KMS-11 (cell line): ENCODE data around the gene ANKRD44.

Source experiments
- H2AFZ ChIP-seq: fragments of 200-600 bp; sonication (generic); 2 replicates; pipeline ENCODE4 v1.6.1; 2016; ENCODE audit warnings: antibody characterized with exemption, mixed run types, low read depth
- H3K27ac ChIP-seq: fragments of 200-600 bp; sonication (generic); 2 replicates; pipeline ENCODE4 v1.6.1; 2016; ENCODE audit warnings: mild to moderate bottlenecking, mixed run types
- H3K27me3 ChIP-seq: fragments of 200-600 bp; sonication (generic); 2 replicates; pipeline ENCODE4 v1.6.1; 2017; ENCODE audit warnings: mild to moderate bottlenecking, low read depth, mixed run types, moderate library complexity; ENCODE audit not compliant: insufficient read depth
- H3K36me3 ChIP-seq: fragments of 200-600 bp; sonication (generic); 2 replicates; pipeline ENCODE4 v1.6.1; 2017; ENCODE audit warnings: mild to moderate bottlenecking, mixed run types; ENCODE audit not compliant: insufficient read depth
- H3K4me1 ChIP-seq: fragments of 200-600 bp; sonication (generic); 2 replicates; pipeline ENCODE4 v1.6.1; 2016; ENCODE audit warnings: mild to moderate bottlenecking, low read depth, mixed run types; ENCODE audit not compliant: poor library complexity, severe bottlenecking
- H3K4me2 ChIP-seq: fragments of 200-600 bp; sonication (generic); 2 replicates; pipeline ENCODE4 v1.7.0; 2016; ENCODE audit warnings: mild to moderate bottlenecking, mixed run types
- H3K4me3 ChIP-seq: fragments of 200-600 bp; sonication (generic); IDR thresholded peaks from 2 replicates; pipeline ENCODE4 v1.6.1; 2017; ENCODE audit warnings: low read depth, low read length, mixed read lengths; ENCODE audit not compliant: insufficient read depth
- H3K79me2 ChIP-seq: fragments of 200-600 bp; sonication (generic); 2 replicates; pipeline ENCODE4 v1.6.1; 2016; ENCODE audit warnings: low read depth, mixed run types; ENCODE audit not compliant: insufficient read depth
- H3K9ac ChIP-seq: fragments of 200-600 bp; sonication (generic); 2 replicates; pipeline ENCODE4 v1.6.1; 2016; ENCODE audit warnings: mild to moderate bottlenecking, mixed run types
- H4K20me1 ChIP-seq: fragments of 200-600 bp; sonication (generic); 2 replicates; pipeline ENCODE4 v1.6.1; 2016; ENCODE audit warnings: mild to moderate bottlenecking, mixed run types; ENCODE audit not compliant: insufficient read depth
- TF ChIP-seq, protein P1 (sequence below): fragments of 200-600 bp; sonication (generic); conservative IDR thresholded peaks from 2 replicates; pipeline ENCODE4 v1.6.1; 2017; ENCODE audit warnings: low read depth, mild to moderate bottlenecking, antibody characterized with exemption, low read length, moderate library complexity, mixed read lengths

Gene ANKRD44

DNA sequence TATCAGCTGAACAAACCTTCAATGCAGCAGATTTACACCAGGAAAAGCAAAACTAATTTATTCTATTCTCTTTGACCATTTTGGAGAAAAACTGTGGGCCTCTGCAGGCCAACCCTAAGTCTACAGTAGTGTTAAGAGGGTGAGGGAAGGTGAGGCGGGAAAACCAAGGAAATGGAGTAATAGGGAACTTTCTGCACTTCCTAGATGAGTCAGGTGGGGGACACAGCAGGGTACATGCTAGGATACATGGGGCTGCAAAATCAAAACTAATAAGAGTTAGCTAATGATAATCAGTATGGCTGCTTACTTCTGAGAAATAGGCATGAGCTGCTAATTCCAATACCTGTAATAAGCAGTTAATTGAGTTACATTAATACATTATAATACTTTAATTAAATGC lies 318.1 kb downstream of the ANKRD44 start:
- Histone ChIP-seq H3K9ac (no peak overlapping the region), H3K36me3 (no peaks in the 10 kb centered on the region), H3K79me2 (no peaks in the 10 kb centered on the region), H3K4me1 (peaks cover 26% of the 10 kb centered on the region), H3K4me2 (no peak overlapping the region), H4K20me1 (no peaks in the 10 kb centered on the region), H3K27ac (no peak overlapping the region), H3K27me3 (no peaks in the 10 kb centered on the region), H3K4me3 (no peak overlapping the region), H2AFZ (no peak overlapping the region)
- TF ChIP-seq, protein P1, sequence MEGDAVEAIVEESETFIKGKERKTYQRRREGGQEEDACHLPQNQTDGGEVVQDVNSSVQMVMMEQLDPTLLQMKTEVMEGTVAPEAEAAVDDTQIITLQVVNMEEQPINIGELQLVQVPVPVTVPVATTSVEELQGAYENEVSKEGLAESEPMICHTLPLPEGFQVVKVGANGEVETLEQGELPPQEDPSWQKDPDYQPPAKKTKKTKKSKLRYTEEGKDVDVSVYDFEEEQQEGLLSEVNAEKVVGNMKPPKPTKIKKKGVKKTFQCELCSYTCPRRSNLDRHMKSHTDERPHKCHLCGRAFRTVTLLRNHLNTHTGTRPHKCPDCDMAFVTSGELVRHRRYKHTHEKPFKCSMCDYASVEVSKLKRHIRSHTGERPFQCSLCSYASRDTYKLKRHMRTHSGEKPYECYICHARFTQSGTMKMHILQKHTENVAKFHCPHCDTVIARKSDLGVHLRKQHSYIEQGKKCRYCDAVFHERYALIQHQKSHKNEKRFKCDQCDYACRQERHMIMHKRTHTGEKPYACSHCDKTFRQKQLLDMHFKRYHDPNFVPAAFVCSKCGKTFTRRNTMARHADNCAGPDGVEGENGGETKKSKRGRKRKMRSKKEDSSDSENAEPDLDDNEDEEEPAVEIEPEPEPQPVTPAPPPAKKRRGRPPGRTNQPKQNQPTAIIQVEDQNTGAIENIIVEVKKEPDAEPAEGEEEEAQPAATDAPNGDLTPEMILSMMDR, result no peak

GRCh38 chr2:196990788-196991461 lies 319.7 kb downstream of the ANKRD44 start:
- Histone ChIP-seq H3K79me2 (no peaks in the 10 kb centered on the region), H3K27ac (no peak overlapping the region), H2AFZ (no peak overlapping the region), H3K27me3 (no peaks in the 10 kb centered on the region), H3K9ac (no peak overlapping the region), H3K4me2 (no peak overlapping the region), H3K4me3 (no peak overlapping the region), H4K20me1 (no peaks in the 10 kb centered on the region), H3K36me3 (no peaks in the 10 kb centered on the region), H3K4me1 (peaks cover 40% of the 10 kb centered on the region)
- TF ChIP-seq, protein P1, result no peak

DNA sequence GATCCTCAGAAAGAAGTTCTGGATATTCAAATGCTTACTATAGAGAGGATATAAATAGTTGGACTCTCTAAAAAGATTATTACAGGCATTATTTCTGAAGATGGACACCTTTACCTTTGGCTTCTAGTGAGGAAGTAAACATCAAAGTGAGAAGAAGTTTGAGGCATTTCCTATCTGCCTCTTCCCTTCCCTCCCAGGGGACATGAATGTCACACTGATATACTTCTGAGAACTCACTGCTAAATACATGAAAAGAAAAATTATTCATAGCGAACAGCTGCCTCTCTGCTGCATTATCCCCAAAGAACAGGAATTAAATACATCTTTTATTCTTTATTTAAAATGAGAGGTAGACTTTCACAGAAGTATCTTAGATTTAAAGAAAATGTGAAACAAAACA lies 320.5 kb downstream of the ANKRD44 start:
- no peaks in the 10 kb centered on the region for H3K27me3 ChIP-seq
- TF ChIP-seq, protein P1, result no peak
- H3K79me2 ChIP-seq, result no peaks in the 10 kb centered on the region
- H3K27ac ChIP-seq, result no peak overlapping the region
- H4K20me1 ChIP-seq, result no peaks in the 10 kb centered on the region
- H2AFZ ChIP-seq, result no peak overlapping the region
- peaks cover 40% of the 10 kb centered on the region for H3K4me1 ChIP-seq
- H3K4me2 ChIP-seq, result peak overlapping the region; percentile 94; the same call in 1 of the 2 replicates
- H3K9ac ChIP-seq, result no peak overlapping the region
- no peaks in the 10 kb centered on the region for H3K36me3 ChIP-seq
- H3K4me3 ChIP-seq, result no peak overlapping the region

- H3K36me3 ChIP-seq, result no peaks in the 10 kb centered on the region
- peak overlapping the region; percentile 94 for H3K4me2 ChIP-seq
- H3K4me3 ChIP-seq, result no peak overlapping the region
- H4K20me1 ChIP-seq, result no peaks in the 10 kb centered on the region
- H3K27me3 ChIP-seq, result no peaks in the 10 kb centered on the region
- H3K9ac ChIP-seq, result 0 out of 2 replicates have a peak overlapping the region, but pooled peaks have one; percentile 7
- no peak overlapping the region for H2AFZ ChIP-seq
- H3K27ac ChIP-seq, result peak overlapping the region; percentile 98; the same call in 1 of the 2 replicates
- peaks cover 40% of the 10 kb centered on the region for H3K4me1 ChIP-seq
- no peaks in the 10 kb centered on the region for H3K79me2 ChIP-seq
- TF ChIP-seq, protein P1, result no peak
Observed at GRCh38 chr2:196989496-196989895, 321.1 kb downstream of the ANKRD44 start.
